Ovary (tissue), 10 donors: ENCODE measurements around the gene RDH12. TPM values are rescaled to one million over a fixed set of nuclear protein-coding genes. Genes with fewer than 3 reads are reported as not detected.
"Not testable (repeated sequence)": the region's sequence is repeated elsewhere in the genome, so short reads cannot be mapped to it uniquely, and the experiment has no call there.

Experiments used
- DNase-seq, 5 donors: peaks; one replicate each; pipeline ENCODE4 v3.0.0-alpha.2; 2019 to 2020
- H3K27ac ChIP-seq, 2 donors: fragments of 200-600 bp; one replicate each; pipeline versions ENCODE4 v1.5.1 to v1.8.0; 2019 to 2022
- H3K27me3 ChIP-seq: fragments of 200-600 bp; one replicate; pipeline ENCODE4 v1.8.0; 2022
- H3K36me3 ChIP-seq: fragments of 200-600 bp; sonication (generic); one replicate; pipeline ENCODE4 v1.5.1; 2019
- H3K4me1 ChIP-seq: one replicate; pipeline ENCODE4 v1.8.1; 2013; ENCODE audit warnings: mild to moderate bottlenecking, moderate library complexity; ENCODE audit not compliant: insufficient read depth
- H3K4me3 ChIP-seq: fragments of 200-600 bp; sonication (generic); one replicate; pipeline ENCODE4 v1.5.1; 2017
- H3K9me3 ChIP-seq, 2 donors: fragments of 200-600 bp in 1 of 2; sonication (generic) in 1 of 2; one replicate each; pipeline versions ENCODE4 v1.5.1 to v1.8.1; 2013 to 2019; ENCODE audit warnings: mild to moderate bottlenecking in 1 of 2, moderate library complexity in 1 of 2
- EP300 ChIP-seq: sonication (generic); formaldehyde crosslinking; IDR thresholded peaks from one replicate; pipeline ENCODE4 v1.6.1; 2017; ENCODE audit warnings: antibody characterized with exemption
- POLR2A ChIP-seq: fragments of 450-650 bp; IDR thresholded peaks from one replicate; pipeline ENCODE4 v1.6.1; 2017; ENCODE audit warnings: antibody characterized with exemption, mild to moderate bottlenecking, moderate library complexity
- WGBS, 3 donors: extraction: QIAGEN DNeasy Blood & Tissue Kit in 1 of 3; methylation state at CpG; one replicate each; pipeline versions ENCODE4 v1.1.5 to v1.1.7; 2013 to 2017; 5-methylcytosine and 5-hydroxymethylcytosine counted together
- intact Hi-C, 4 donors: fragments of 100-400 bp; cut with DNase I; formaldehyde crosslinking; loops; one replicate each; pipeline versions ENCODE4 v1.11.0 to v1.15.1; 2022 to 2023
- long read RNA-seq, 3 donors: library from polyadenylated mRNA in 2 of 3; unstranded in 2 of 3; transcript quantifications; one replicate each; pipeline ENCODE4 v2.0.0 and lab custom pipeline, GENCODE V29; 2021 to 2026
- polyA plus RNA-seq, 2 donors: library from polyadenylated mRNA; stranded (reverse); fragments of 200-250 nt in 1 of 2; fragments of 350-450 nt in 1 of 2; fragmentation: Illumina TruSeq in 1 of 2; extraction: RNeasy Lipid Tissue Mini Kit (QIAGEN cat#74804) in 1 of 2; gene quantifications; one replicate each; pipeline ENCODE4 v1.2.3, GENCODE V29; 2013 to 2014
- total RNA-seq, 7 donors: library from RNA; depleted of rRNA in 2 of 7; stranded (reverse); fragments of >200 nt in 2 of 7; fragmentation: NEBNext Ultra II Directional in 3 of 7; extraction: Animal tissue kit (Norgen Biotek cat#: 25700) in 3 of 7; gene quantifications; one replicate each; pipeline versions ENCODE4 v1.1.0 to v1.2.4, GENCODE V29; 2016 to 2023
- TF ChIP-seq, protein P1 (sequence below), 3 donors: fragments of 450-650 bp in 2 of 3; fragments of 200-600 bp in 1 of 3; IDR thresholded peaks; one replicate each; pipeline versions ENCODE4 v1.5.1 to v1.8.0; 2016 to 2022; ENCODE audit warnings: antibody characterized with exemption in 3 of 3, mild to moderate bottlenecking in 1 of 3
- donor health status: DM: no; HTN: no; CAD: no; lungs with moderate emphysema.
- donor health status: DM: no; HTN: no; CAD: no.
- donor health status: Bipolar disorder and iron deficiency.
- donor health status: DM: yes; HTN: yes; CAD: no.
- donor health status: DM: no; HTN: no; CAD: no.
- donor health status: DM: yes; HTN: yes; CAD: no.

RDH12 gene
- total RNA-seq (under 1 TPM in 1 of 7 donors, not detected in 6; 0.30 TPM), polyA plus RNA-seq (under 1 TPM in 1 of 2 donors, not detected in 1; 0.10 TPM)
- long read RNA-seq, donor 1 = 0 reads
- long read RNA-seq, donor 2 = 0 reads
- long read RNA-seq, donor 3 = 0 reads

- H3K4me1 ChIP-seq, H3K27ac ChIP-seq, H3K36me3 ChIP-seq, DNase-seq, H3K4me3 ChIP-seq, H3K27me3 ChIP-seq, H3K9me3 ChIP-seq: not testable (repeated sequence)
- intact Hi-C loops = loop anchor here in 3 of 4 donors (5.0 to 10.0 kb wide), 5 partner anchors 117 to 277 kb away; no protein-coding TSS in a partner anchor
- WGBS, 3 donors = 74 to 79% (median 75%) methylated on average over 8 of the region's 8 CpGs
Measured at GRCh38 chr14:67701492-67701891, at the start of gene RDH12. Gene RDH12 (plus strand): TSS chr14:67701886. CDS start chr14:67722643, 20,757 bp downstream.

- H3K4me3 ChIP-seq = no peak overlapping the region
- no peaks in the 10 kb centered on the region for H3K4me1 ChIP-seq
- no peaks in the 10 kb centered on the region for H3K9me3 ChIP-seq
- no peak overlapping the region for H3K27ac ChIP-seq
- DNase-seq = no peak
- H3K27me3 ChIP-seq = no peaks in the 10 kb centered on the region
- WGBS, 3 donors = 40 to 70% (median 41%) methylated on average over 1 of the region's 1 CpG
- TF ChIP-seq, protein P1, sequence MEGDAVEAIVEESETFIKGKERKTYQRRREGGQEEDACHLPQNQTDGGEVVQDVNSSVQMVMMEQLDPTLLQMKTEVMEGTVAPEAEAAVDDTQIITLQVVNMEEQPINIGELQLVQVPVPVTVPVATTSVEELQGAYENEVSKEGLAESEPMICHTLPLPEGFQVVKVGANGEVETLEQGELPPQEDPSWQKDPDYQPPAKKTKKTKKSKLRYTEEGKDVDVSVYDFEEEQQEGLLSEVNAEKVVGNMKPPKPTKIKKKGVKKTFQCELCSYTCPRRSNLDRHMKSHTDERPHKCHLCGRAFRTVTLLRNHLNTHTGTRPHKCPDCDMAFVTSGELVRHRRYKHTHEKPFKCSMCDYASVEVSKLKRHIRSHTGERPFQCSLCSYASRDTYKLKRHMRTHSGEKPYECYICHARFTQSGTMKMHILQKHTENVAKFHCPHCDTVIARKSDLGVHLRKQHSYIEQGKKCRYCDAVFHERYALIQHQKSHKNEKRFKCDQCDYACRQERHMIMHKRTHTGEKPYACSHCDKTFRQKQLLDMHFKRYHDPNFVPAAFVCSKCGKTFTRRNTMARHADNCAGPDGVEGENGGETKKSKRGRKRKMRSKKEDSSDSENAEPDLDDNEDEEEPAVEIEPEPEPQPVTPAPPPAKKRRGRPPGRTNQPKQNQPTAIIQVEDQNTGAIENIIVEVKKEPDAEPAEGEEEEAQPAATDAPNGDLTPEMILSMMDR (IDR thresholded peaks at IDR 0.05) = no peak
- no peak for TF ChIP-seq EP300
- TF ChIP-seq POLR2A = no peak
- intact Hi-C loops = no loop called here
- H3K36me3 ChIP-seq = no peaks in the 10 kb centered on the region
Measured at GRCh38 chr14:67652189-67652588, 49.5 kb upstream of the RDH12 start.

DNA sequence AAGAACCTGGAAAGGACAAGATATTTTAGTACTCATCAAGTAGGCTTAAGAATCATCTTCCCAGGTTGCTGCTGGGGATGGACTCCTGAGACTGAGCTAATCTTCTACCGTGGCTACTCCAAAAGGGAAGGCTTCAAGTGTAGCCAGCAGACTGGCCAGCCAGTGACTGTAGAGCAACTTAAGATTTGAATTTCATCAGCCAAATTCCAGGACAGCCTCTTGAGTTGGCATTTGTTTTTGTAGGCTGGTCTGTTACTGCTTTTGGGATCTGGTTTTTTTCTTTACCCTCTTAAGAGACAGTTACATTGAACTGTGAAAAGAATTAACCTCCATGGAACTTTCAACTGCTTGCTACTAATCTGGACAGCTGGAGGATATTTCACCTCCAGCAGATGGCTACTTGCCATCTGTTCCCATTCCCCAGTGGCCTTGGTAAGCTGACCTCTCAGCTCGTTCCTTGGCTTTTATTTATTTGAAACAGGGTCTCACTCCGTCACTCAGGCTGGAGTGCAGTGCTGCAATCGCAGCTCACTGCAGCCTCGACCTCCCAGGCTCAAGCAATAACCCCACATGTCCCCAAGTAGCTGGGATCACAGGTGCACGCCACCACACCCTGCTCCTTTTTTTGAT is 47.9 kb upstream of the RDH12 start:
- H3K27me3 ChIP-seq = no peaks in the 10 kb centered on the region
- no peak for DNase-seq
- WGBS, 3 donors = 50 to 66% (median 57%) methylated on average over 6 of the region's 6 CpGs
- H3K4me1 ChIP-seq = no peaks in the 10 kb centered on the region
- no peaks in the 10 kb centered on the region for H3K9me3 ChIP-seq
- H3K36me3 ChIP-seq = no peaks in the 10 kb centered on the region
- no peak overlapping the region for H3K27ac ChIP-seq
- TF ChIP-seq, protein P1 (IDR thresholded peaks at IDR 0.05) = no peak
- intact Hi-C loops = no loop called here
- H3K4me3 ChIP-seq = no peak overlapping the region

GRCh38 chr14:67663633-67664032 is 38.1 kb upstream of the RDH12 start:
- Histone ChIP-seq H3K4me3 (no peak overlapping the region), H3K9me3 (no peaks in the 10 kb centered on the region), H3K27me3 (no peaks in the 10 kb centered on the region), H3K36me3 (no peaks in the 10 kb centered on the region), H3K27ac (no peak overlapping the region), H3K4me1 (no peaks in the 10 kb centered on the region)
- no peak for DNase-seq
- intact Hi-C loops = no loop called here
- TF ChIP-seq, protein P1 (IDR thresholded peaks at IDR 0.05) = no peak
- TF ChIP-seq POLR2A = no peak
- TF ChIP-seq EP300 = no peak
- whole genome bisulfite sequencing, 3 donors = 94 to 97% (median 96%) methylated on average over 4 of the region's 4 CpGs

- Histone ChIP-seq H3K27me3 (no peaks in the 10 kb centered on the region), H3K4me1 (no peaks in the 10 kb centered on the region), H3K36me3 (no peaks in the 10 kb centered on the region), H3K9me3 (no peaks in the 10 kb centered on the region), H3K4me3 (no peak overlapping the region), H3K27ac (no peak overlapping the region)
- 67 to 77% (median 74%) methylated on average over 2 of the region's 2 CpGs for WGBS, 3 donors
- no peak for TF ChIP-seq POLR2A
- no peak for TF ChIP-seq EP300
- TF ChIP-seq, protein P1 (IDR thresholded peaks at IDR 0.05) = no peak
- no peak for DNase-seq
- intact Hi-C loops = no loop called here
Measured at GRCh38 chr14:67665868-67666267, 35.8 kb upstream of the RDH12 start.
